Cardiac muscle cell (in vitro differentiated cells and primary cell): ENCODE results near the gene NAGS. TPM values are rescaled to one million over a fixed set of nuclear protein-coding genes. Genes with fewer than 3 reads are reported as not detected.
A peak's percentile ranks its signal among the peaks of the same experiment; 100 is the strongest.

ENCODE experiments used
- DNase-seq, 2 donors: peaks; one replicate each; pipeline versions ENCODE4 v3.0.0 to v3.0.0-alpha.2; 2010 to 2017; ENCODE audit warnings: low read depth in 1 of 2, low spot score in 1 of 2
- H3K27ac ChIP-seq: fragments of 200-600 bp; sonication (generic); 2 replicates; pipeline ENCODE4 v1.5.1; 2016
- H3K27me3 ChIP-seq: fragments of 200-600 bp; sonication (generic); 2 replicates; pipeline ENCODE4 v1.6.0; 2016; ENCODE audit warnings: control low read depth
- H3K36me3 ChIP-seq: fragments of 200-600 bp; sonication (generic); 2 replicates; pipeline ENCODE4 v1.5.1; 2016; ENCODE audit warnings: control low read depth
- H3K4me1 ChIP-seq: fragments of 200-600 bp; sonication (generic); 2 replicates; pipeline ENCODE4 v1.8.1; 2017; ENCODE audit warnings: low read depth, mild to moderate bottlenecking, mixed run types
- H3K4me3 ChIP-seq: fragments of 200-600 bp; sonication (generic); 2 replicates; pipeline ENCODE4 v1.5.1; 2016; ENCODE audit warnings: mild to moderate bottlenecking
- H3K9me3 ChIP-seq: fragments of 200-600 bp; sonication (generic); 2 replicates; pipeline ENCODE4 v1.5.1; 2017; ENCODE audit warnings: low read depth, mild to moderate bottlenecking, control low read depth
- CTCF ChIP-seq: IDR thresholded peaks from 2 replicates; pipeline ENCODE4 v1.5.1; 2012; ENCODE audit warnings: low read depth, mild to moderate bottlenecking, low read length
- polyA plus RNA-seq: library from polyadenylated mRNA; unstranded; fragments of >200 nt; fragmentation: Nextera tagmentation; extraction: Ambion mirVana; gene quantifications from 2 replicates; pipeline ENCODE4 v1.2.1, GENCODE V29; 2016
- total RNA-seq: library from RNA; depleted of rRNA; stranded (reverse); fragments of >200 nt; gene quantifications from 2 replicates; pipeline ENCODE4 v1.2.3, GENCODE V29; 2016

The NAGS gene
- total and polyA plus RNA-seq, 2 experiments from 2014 or later: 5.1 to 6.1 TPM

DNA sequence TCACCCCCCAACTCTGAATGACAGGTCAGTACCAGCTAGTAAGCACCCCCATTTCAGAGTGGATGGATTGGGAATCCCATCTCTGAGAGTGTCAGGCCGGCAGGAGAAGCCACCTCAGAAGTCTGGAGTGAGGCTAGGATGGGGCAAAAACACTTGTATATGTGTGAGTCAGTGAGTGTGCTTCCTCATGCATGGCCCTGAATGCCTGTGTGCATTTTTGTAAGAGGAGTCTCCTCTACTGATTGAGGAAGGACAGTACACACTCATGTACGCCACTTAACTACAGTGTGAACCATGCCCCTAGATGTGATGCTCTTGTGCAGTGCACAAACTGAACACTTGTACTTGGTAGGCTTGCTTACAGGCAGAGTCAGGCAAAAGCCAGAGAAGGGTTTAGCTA lies 22.3 kb upstream of the NAGS start:
- no peak for DNase-seq
- no peaks in the 10 kb centered on the region for H3K36me3 ChIP-seq
- H3K9me3 ChIP-seq: no peaks in the 10 kb centered on the region
- no peak overlapping the region for H3K27ac ChIP-seq
- H3K27me3 ChIP-seq: peaks cover 43% of the 10 kb centered on the region
- no peak overlapping the region for H3K4me3 ChIP-seq
- no peaks in the 10 kb centered on the region for H3K4me1 ChIP-seq
- no peak for TF ChIP-seq CTCF

- no peak for DNase-seq
- Histone ChIP-seq H3K9me3 (no peaks in the 10 kb centered on the region), H3K4me3 (no peak overlapping the region), H3K27me3 (peaks cover 37% of the 10 kb centered on the region), H3K36me3 (no peaks in the 10 kb centered on the region), H3K4me1 (no peaks in the 10 kb centered on the region), H3K27ac (no peak overlapping the region)
- no peak for TF ChIP-seq CTCF
These were observed 21.3 kb upstream of the NAGS start for GRCh38 chr17:43983196-43983514.

GRCh38 chr17:43983515-43984411 lies 20.7 kb upstream of the NAGS start:
- H3K9me3 ChIP-seq: no peaks in the 10 kb centered on the region
- no peaks in the 10 kb centered on the region for H3K36me3 ChIP-seq
- TF ChIP-seq CTCF: peak; percentile 43
- no peaks in the 10 kb centered on the region for H3K4me1 ChIP-seq
- peak in 1 of 2 donors; percentile 54 for DNase-seq
- H3K4me3 ChIP-seq: peak overlapping the region; percentile 29
- no peak overlapping the region for H3K27ac ChIP-seq
- H3K27me3 ChIP-seq: peaks cover 31% of the 10 kb centered on the region

DNA sequence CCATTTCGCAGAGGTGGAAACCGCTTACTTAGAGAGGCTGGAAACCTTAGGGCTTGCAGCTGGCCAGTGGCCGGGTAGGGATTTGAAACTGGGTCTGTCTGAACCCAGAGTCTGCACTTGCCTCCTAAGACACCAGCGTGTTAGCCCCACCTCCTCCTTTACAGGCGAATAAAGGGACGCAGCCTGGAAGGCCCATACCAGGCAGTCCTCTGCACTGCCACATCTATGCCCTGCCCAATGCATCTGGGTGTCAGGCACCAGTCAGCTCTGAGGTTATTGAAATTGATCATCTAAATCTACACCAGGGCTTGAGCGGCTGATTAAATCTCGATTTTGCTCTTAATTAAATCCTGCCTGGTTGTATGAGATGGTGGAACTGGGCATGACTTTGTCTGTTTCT lies 19.9 kb upstream of the NAGS start:
- no peaks in the 10 kb centered on the region for H3K4me1 ChIP-seq
- TF ChIP-seq CTCF: no peak
- no peaks in the 10 kb centered on the region for H3K9me3 ChIP-seq
- DNase-seq: no peak
- H3K27me3 ChIP-seq: peaks cover 31% of the 10 kb centered on the region
- H3K27ac ChIP-seq: no peak overlapping the region
- no peak overlapping the region for H3K4me3 ChIP-seq
- no peaks in the 10 kb centered on the region for H3K36me3 ChIP-seq

- H3K9me3 ChIP-seq: no peaks in the 10 kb centered on the region
- peaks cover 26% of the 10 kb centered on the region for H3K27me3 ChIP-seq
- DNase-seq: no peak
- no peaks in the 10 kb centered on the region for H3K4me1 ChIP-seq
- no peak overlapping the region for H3K27ac ChIP-seq
- no peaks in the 10 kb centered on the region for H3K36me3 ChIP-seq
- no peak for TF ChIP-seq CTCF
- H3K4me3 ChIP-seq: no peak overlapping the region
These were observed 18.0 kb upstream of the NAGS start for GRCh38 chr17:43986225-43986981.
